Neural progenitor cell (in vitro differentiated cells): ENCODE data around the gene LAMB1. TPM values are rescaled to one million over a fixed set of nuclear protein-coding genes. Genes with fewer than 3 reads are reported as not detected.

ENCODE experiments used
- DNase-seq: peaks from one replicate; pipeline ENCODE4 v3.0.0-alpha.2; 2016; ENCODE audit warnings: low spot score
- H2AFZ ChIP-seq: fragments of 200-600 bp; sonication (generic); replicated peaks from 2 replicates; pipeline ENCODE4 v1.6.1; 2016; ENCODE audit warnings: antibody characterized with exemption
- H3F3A ChIP-seq: fragments of 200-600 bp; sonication (generic); 2 replicates; pipeline ENCODE4 v1.6.1; 2016; ENCODE audit warnings: antibody characterized with exemption, low read depth
- H3K27ac ChIP-seq: fragments of 200-600 bp; sonication (generic); 2 replicates; pipeline ENCODE4 v1.5.1; 2016; ENCODE audit warnings: mild to moderate bottlenecking
- H3K27me3 ChIP-seq: fragments of 200-600 bp; sonication (generic); 2 replicates; pipeline ENCODE4 v1.6.1; 2016; ENCODE audit warnings: mild to moderate bottlenecking, moderate library complexity
- H3K36me3 ChIP-seq: fragments of 200-600 bp; sonication (generic); 2 replicates; pipeline ENCODE4 v1.5.1; 2016
- H3K4me1 ChIP-seq: fragments of 200-600 bp; sonication (generic); 2 replicates; pipeline ENCODE4 v1.6.1; 2016; ENCODE audit warnings: mixed run types
- H3K4me2 ChIP-seq: fragments of 200-600 bp; sonication (generic); 2 replicates; pipeline ENCODE4 v1.6.1; 2016
- H3K4me3 ChIP-seq: fragments of 200-600 bp; sonication (generic); 2 replicates; pipeline ENCODE4 v1.5.1; 2016
- H3K79me2 ChIP-seq: fragments of 200-600 bp; sonication (generic); 2 replicates; pipeline ENCODE4 v1.6.1; 2016; ENCODE audit warnings: low read depth
- H3K9ac ChIP-seq: fragments of 200-600 bp; sonication (generic); 2 replicates; pipeline ENCODE4 v1.6.1; 2016
- H3K9me3 ChIP-seq: fragments of 200-600 bp; sonication (generic); 2 replicates; pipeline ENCODE4 v1.5.1; 2016; ENCODE audit warnings: low read depth
- H4K20me1 ChIP-seq: fragments of 200-600 bp; sonication (generic); 2 replicates; pipeline ENCODE4 v1.6.1; 2016; ENCODE audit warnings: low read depth
- H3K27ac Mint-ChIP-seq: 3 replicates; pipeline ENCODE4 v1.8.0; 2021; ENCODE audit warnings: mixed read lengths
- H3K27me3 Mint-ChIP-seq: 2 replicates; pipeline ENCODE4 v1.8.0; 2022; ENCODE audit warnings: low read depth, mild to moderate bottlenecking, inconsistent platforms, moderate library complexity, mixed read lengths; ENCODE audit not compliant: insufficient read depth
- H3K36me3 Mint-ChIP-seq: 3 replicates; pipeline ENCODE4 v1.8.0; 2021; ENCODE audit warnings: mixed read lengths
- H3K4me1 Mint-ChIP-seq: 3 replicates; pipeline ENCODE4 v1.8.0; 2021; ENCODE audit warnings: mixed read lengths
- H3K4me3 Mint-ChIP-seq: 3 replicates; pipeline ENCODE4 v1.8.0; 2021; ENCODE audit warnings: mild to moderate bottlenecking, moderate library complexity, mixed read lengths
- H3K9me3 Mint-ChIP-seq: 3 replicates; pipeline ENCODE4 v1.8.0; 2020; ENCODE audit warnings: mixed read lengths
- EZH2 ChIP-seq: fragments of 200-600 bp; sonication (generic); IDR thresholded peaks from 2 replicates; pipeline ENCODE4 v1.6.1; 2017; ENCODE audit warnings: antibody characterized with exemption, mild to moderate bottlenecking, moderate library complexity
- EZH2phosphoT487 ChIP-seq: fragments of 200-600 bp; sonication (generic); IDR thresholded peaks from 2 replicates; pipeline ENCODE4 v1.6.1; 2017; ENCODE audit warnings: antibody characterized with exemption
- total RNA-seq: library from RNA; depleted of rRNA; stranded (reverse); fragments of >200 nt; gene quantifications from 2 replicates; pipeline ENCODE4 v1.2.3, GENCODE V29; 2015; ENCODE audit warnings: low replicate concordance
- TF ChIP-seq, protein P1 (sequence below): fragments of 200-600 bp; sonication (generic); IDR thresholded peaks from 2 replicates; pipeline ENCODE4 v1.5.1; 2017; ENCODE audit warnings: antibody characterized with exemption, mild to moderate bottlenecking

Gene LAMB1
- 87.7 and 100 TPM in 2 replicates for total RNA-seq

DNA sequence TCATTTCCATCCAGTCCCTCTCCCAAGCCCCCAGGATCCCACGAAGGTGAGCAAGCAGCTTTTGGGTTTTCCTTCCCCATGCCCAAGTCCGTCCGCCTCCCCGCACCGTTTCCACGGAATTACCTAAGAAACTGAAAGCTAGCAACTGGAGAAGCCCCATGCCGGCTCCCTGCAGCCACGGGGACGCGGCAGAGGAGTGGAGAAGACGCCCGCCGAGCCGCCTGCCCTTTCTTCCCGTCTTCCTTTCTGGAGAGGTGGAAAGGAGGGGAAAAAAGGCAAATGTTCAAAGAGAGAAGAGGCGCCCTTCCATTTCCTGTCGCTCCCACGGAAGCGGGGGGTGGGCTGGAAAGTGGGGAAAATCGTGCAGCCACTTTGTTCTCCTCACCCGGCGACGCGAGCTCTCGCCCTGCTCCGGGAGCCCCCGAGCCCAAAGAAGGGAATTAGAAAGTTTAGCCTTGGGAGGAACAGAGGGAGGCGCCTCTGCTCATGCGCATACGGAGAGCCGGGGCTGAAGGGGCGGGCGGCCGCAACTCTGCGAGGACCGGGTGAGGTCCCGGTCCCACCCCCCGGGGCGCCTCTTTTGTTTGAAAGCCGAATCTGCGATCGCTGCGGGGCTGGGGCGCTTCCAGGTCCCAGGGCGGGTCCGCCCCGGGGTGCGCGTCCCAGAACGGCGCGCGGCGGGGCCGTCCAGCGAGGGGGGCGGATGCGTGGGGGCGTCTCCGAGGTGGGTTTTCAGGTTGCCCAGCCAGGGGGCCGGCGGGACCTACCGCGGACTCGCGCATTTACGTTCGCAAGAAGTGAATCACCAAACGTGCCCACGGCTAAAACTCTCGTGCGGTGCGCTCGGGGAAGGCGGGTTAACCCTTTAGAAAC, at the start of gene LAMB1:
LAMB1 (minus strand) TSS at position 436 of the 873 bp plus-strand sequence; CDS start at position 160, 276 bp downstream.
- Histone ChIP-seq H3K4me3 (peak within 1 kb of the TSS; percentile 77), H3K36me3 (no peaks in the 10 kb centered on the region), H3K4me2 (peak within 1 kb of the TSS; percentile 91), H3K9me3 (no peaks in the 10 kb centered on the region), H3K79me2 (no peaks in the 10 kb centered on the region), H4K20me1 (no peaks in the 10 kb centered on the region), H3F3A (peaks cover 34% of the 10 kb centered on the region), H3K27me3 (peaks cover 74% of the 10 kb centered on the region), H3K4me1 (peaks cover 16% of the 10 kb centered on the region), H3K9ac (no peak within 1 kb of the TSS), H2AFZ (peak within 1 kb of the TSS; percentile 83), H3K27ac (no peak within 1 kb of the TSS)
- Mint-ChIP-seq H3K4me1 (peaks cover 18% of the 10 kb centered on the region), H3K27me3 (peaks cover 42% of the 10 kb centered on the region), H3K9me3 (no peaks in the 10 kb centered on the region), H3K27ac (no peak within 1 kb of the TSS), H3K36me3 (no peaks in the 10 kb centered on the region), H3K4me3 (peak within 1 kb of the TSS; percentile 80)
- TF ChIP-seq, protein P1, sequence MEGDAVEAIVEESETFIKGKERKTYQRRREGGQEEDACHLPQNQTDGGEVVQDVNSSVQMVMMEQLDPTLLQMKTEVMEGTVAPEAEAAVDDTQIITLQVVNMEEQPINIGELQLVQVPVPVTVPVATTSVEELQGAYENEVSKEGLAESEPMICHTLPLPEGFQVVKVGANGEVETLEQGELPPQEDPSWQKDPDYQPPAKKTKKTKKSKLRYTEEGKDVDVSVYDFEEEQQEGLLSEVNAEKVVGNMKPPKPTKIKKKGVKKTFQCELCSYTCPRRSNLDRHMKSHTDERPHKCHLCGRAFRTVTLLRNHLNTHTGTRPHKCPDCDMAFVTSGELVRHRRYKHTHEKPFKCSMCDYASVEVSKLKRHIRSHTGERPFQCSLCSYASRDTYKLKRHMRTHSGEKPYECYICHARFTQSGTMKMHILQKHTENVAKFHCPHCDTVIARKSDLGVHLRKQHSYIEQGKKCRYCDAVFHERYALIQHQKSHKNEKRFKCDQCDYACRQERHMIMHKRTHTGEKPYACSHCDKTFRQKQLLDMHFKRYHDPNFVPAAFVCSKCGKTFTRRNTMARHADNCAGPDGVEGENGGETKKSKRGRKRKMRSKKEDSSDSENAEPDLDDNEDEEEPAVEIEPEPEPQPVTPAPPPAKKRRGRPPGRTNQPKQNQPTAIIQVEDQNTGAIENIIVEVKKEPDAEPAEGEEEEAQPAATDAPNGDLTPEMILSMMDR, result no peak
- TF ChIP-seq EZH2 (peak; percentile 69), EZH2phosphoT487 (peak; percentile 80)
- DNase-seq, result peak; percentile 90

DNA sequence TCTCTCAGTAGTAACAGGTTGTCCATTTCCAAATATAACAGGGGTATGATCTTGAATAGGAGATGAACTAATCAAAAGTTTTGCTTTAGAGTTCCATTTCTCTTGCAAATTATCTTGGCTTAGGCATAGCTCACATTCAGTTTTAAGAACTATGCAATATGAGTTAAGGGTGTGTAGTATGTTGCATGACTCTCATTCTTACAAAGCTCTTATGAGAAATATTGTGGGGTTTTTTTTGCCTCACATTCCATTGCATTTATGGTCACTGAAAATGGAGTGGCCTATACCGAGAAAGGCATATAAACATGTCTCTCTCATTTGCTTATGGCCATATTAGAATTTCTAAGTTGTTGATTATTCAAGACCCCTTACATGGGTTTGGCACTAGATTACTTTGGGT, 48.5 kb upstream of the LAMB1 start:
- TF ChIP-seq EZH2, result no peak
- TF ChIP-seq, protein P1, result no peak
- no peak for TF ChIP-seq EZH2phosphoT487
- no peak overlapping the region for H3K4me2 ChIP-seq
- no peak overlapping the region for H3K27ac Mint-ChIP-seq

DNA sequence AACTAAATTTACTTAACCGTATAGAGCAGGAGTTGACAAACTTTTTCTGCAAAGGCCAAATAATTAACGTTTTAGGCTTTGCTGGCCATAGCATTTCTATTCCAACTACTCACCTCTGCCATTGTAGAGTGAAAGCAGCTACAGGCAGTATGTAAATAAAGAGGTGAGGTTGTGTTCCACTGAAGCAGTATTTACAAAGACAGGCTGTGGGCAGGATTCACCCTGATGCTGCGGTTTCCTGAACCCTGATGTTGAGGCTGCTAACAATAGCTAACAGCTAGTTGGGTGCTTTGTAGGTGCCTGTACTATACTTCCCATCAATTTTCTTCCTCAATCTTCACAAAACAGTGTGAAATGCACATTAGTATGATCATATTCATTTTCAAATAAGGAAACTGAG, 47.0 kb upstream of the LAMB1 start:
- Histone ChIP-seq H3K27ac (no peak overlapping the region), H3K27me3 (no peaks in the 10 kb centered on the region), H3K9ac (no peak overlapping the region), H4K20me1 (no peaks in the 10 kb centered on the region), H3K9me3 (no peaks in the 10 kb centered on the region), H3K4me2 (no peak overlapping the region), H3K4me3 (no peak overlapping the region), H3K79me2 (no peaks in the 10 kb centered on the region), H3K4me1 (no peaks in the 10 kb centered on the region), H3F3A (no peaks in the 10 kb centered on the region), H2AFZ (no peak overlapping the region), H3K36me3 (no peaks in the 10 kb centered on the region)
- Mint-ChIP-seq H3K27me3 (no peaks in the 10 kb centered on the region), H3K27ac (no peak overlapping the region), H3K36me3 (no peaks in the 10 kb centered on the region), H3K9me3 (no peaks in the 10 kb centered on the region), H3K4me1 (no peaks in the 10 kb centered on the region), H3K4me3 (no peak overlapping the region)
- TF ChIP-seq EZH2phosphoT487, result no peak
- TF ChIP-seq, protein P1, result no peak
- no peak for TF ChIP-seq EZH2
- no peak for DNase-seq

More for the DNA sequence above, 48.5 kb upstream of the LAMB1 start:
- no peaks in the 10 kb centered on the region for H3K79me2 ChIP-seq
- H3K36me3 ChIP-seq, result no peaks in the 10 kb centered on the region
- H4K20me1 ChIP-seq, result no peaks in the 10 kb centered on the region
- Mint-ChIP-seq H3K9me3 (no peaks in the 10 kb centered on the region), H3K4me3 (no peak overlapping the region), H3K27me3 (no peaks in the 10 kb centered on the region), H3K4me1 (peaks cover 8% of the 10 kb centered on the region), H3K36me3 (no peaks in the 10 kb centered on the region)
- no peaks in the 10 kb centered on the region for H3K9me3 ChIP-seq
- H3K27me3 ChIP-seq, result no peaks in the 10 kb centered on the region
- H3K9ac ChIP-seq, result no peak overlapping the region
- no peak for DNase-seq
- no peak overlapping the region for H3K27ac ChIP-seq
- H3K4me3 ChIP-seq, result no peak overlapping the region
- H3F3A ChIP-seq, result no peaks in the 10 kb centered on the region
- H3K4me1 ChIP-seq, result no peaks in the 10 kb centered on the region
- H2AFZ ChIP-seq, result no peak overlapping the region
